ENCODE data around the gene FHIT. TPM values are rescaled to one million over a fixed set of nuclear protein-coding genes. Genes with fewer than 3 reads are reported as not detected.

Gene FHIT
- total and polyA plus RNA-seq, 10 of the 15 experiments (the other 5 are each of a cell fraction or from before 2014, with no cell fraction given) = 4.2 to 14.9 (median 9.4) TPM

DNA sequence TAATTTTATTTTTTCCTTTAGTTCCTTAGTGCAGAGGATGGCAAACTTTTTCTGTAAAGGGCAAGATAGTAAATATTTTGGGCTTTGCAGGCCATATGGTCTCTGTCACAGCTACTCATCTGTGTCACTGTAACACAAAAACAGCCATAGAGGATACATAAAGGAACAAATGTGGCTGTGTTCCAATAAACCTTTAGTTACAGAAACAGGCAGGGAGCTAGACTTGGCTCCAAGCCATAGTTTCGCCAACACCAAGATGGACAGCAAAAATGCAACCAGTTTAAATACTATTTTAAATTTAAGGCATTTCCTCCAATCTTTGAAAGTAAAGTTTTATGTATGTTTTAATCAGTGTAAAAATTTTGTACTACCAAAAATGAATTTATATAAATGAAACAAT, 753.4 kb downstream of the FHIT start:
- ChIA-PET CTCF (interaction anchor here (1.1 kb wide), 1 partner anchor 13 kb away, joined by 3 read pairs; no protein-coding TSS in a partner anchor), RAD21 (ENCODE audit: unreplicated experiment) (no interaction called here), SMC1A (ENCODE audit: uncharacterized antibody, unreplicated experiment) (interaction anchor here (1.6 kb wide), 1 partner anchor 10 kb away, joined by 5 read pairs; no protein-coding TSS in a partner anchor), POLR2A (no interaction called here)
- intact Hi-C loops (cut with micrococcal nuclease; ENCODE audit: unreplicated experiment) (no loop called here), in situ Hi-C loops (cut with MboI) (no loop called here)
- Histone ChIP-seq H4K20me1 (ENCODE audit: control insufficient read depth, insufficient read depth) (no peaks in the 10 kb centered on the region), H3K4me3 (no peak overlapping the region), H3K4me1 (ENCODE audit: control insufficient read depth, insufficient read depth, low read length) (no peaks in the 10 kb centered on the region), H3K36me3 (ENCODE audit: control insufficient read depth in 2 of 2, insufficient read depth in 2 of 2, low read length in 1 of 2) (no peaks in the 10 kb centered on the region), H3K4me2 (ENCODE audit: control insufficient read depth, insufficient read depth) (no peak overlapping the region), H3K27me3 (replicated peaks in 1 of 2; ENCODE audit: control insufficient read depth in 2 of 2, insufficient read depth in 2 of 2, low read length in 1 of 2) (no peaks in the 10 kb centered on the region), H3K79me2 (ENCODE audit: control insufficient read depth, insufficient read depth, low read length) (no peaks in the 10 kb centered on the region), H3K9me3 (replicated peaks; ENCODE audit: control insufficient read depth, insufficient read depth, low read length) (no peaks in the 10 kb centered on the region), H3K9ac (ENCODE audit: control insufficient read depth, insufficient read depth, low read length) (no peak overlapping the region), H3K27ac (ENCODE audit: control insufficient read depth, insufficient read depth) (no peak overlapping the region), H2AFZ (ENCODE audit: control insufficient read depth, low read depth, low read length) (no peak overlapping the region)
- ATAC-seq = no peak
- TF ChIP-seq E4F1 (IDR thresholded peaks at IDR 0.05; ENCODE audit: borderline replicate concordance, partially characterized antibody) = no peak
- no peak for TF ChIP-seq TARDBP (IDR thresholded peaks at IDR 0.05; ENCODE audit: borderline replicate concordance)
- TF ChIP-seq, protein P1, sequence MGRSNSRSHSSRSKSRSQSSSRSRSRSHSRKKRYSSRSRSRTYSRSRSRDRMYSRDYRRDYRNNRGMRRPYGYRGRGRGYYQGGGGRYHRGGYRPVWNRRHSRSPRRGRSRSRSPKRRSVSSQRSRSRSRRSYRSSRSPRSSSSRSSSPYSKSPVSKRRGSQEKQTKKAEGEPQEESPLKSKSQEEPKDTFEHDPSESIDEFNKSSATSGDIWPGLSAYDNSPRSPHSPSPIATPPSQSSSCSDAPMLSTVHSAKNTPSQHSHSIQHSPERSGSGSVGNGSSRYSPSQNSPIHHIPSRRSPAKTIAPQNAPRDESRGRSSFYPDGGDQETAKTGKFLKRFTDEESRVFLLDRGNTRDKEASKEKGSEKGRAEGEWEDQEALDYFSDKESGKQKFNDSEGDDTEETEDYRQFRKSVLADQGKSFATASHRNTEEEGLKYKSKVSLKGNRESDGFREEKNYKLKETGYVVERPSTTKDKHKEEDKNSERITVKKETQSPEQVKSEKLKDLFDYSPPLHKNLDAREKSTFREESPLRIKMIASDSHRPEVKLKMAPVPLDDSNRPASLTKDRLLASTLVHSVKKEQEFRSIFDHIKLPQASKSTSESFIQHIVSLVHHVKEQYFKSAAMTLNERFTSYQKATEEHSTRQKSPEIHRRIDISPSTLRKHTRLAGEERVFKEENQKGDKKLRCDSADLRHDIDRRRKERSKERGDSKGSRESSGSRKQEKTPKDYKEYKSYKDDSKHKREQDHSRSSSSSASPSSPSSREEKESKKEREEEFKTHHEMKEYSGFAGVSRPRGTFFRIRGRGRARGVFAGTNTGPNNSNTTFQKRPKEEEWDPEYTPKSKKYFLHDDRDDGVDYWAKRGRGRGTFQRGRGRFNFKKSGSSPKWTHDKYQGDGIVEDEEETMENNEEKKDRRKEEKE (IDR thresholded peaks at IDR 0.05) = no peak
- TF ChIP-seq NFYB (IDR thresholded peaks at IDR 0.05; ENCODE audit: insufficient read depth, low read depth, low read length) = no peak
- no peak for TF ChIP-seq CHD4 (IDR thresholded peaks at IDR 0.05)
- TF ChIP-seq LARP7 (IDR thresholded peaks at IDR 0.05) = no peak
- no peak for TF ChIP-seq NR2C1 (IDR thresholded peaks at IDR 0.05)
- no peak for TF ChIP-seq BACH1 (IDR thresholded peaks at IDR 0.05; ENCODE audit: borderline replicate concordance)
- WGBS (ENCODE audit: insufficient coverage, insufficient replicate concordance, low lambda C conversion rate, missing lambda C conversion rate) = 91% methylated on average over 1 of the region's 1 CpG
- BruUV-seq (replicated peaks) = no TSS peak
- FAIRE-seq = no peak
- no peak for DNase-seq (ENCODE audit: low read depth, low spot score)
